Measurements from ENCODE around the gene CMSS1.

CMSS1 gene

GRCh38 chr3:100159331-100160153, 341.9 kb downstream of the CMSS1 start:
- no peak for TF ChIP-seq POLR2AphosphoS5 (IDR thresholded peaks at IDR 0.05; ENCODE audit: low read depth, low read length)
- TF ChIP-seq TAF1 (IDR thresholded peaks at IDR 0.05; ENCODE audit: borderline replicate concordance, low read depth, low read length), result no peak
- TF ChIP-seq POLR2A (IDR thresholded peaks at IDR 0.05; ENCODE audit: low read depth, low read length), result no peak
- DNase-seq (ENCODE audit: insufficient read length) (no peak), FAIRE-seq (no peak)

GRCh38 chr3:100160521-100160920, 342.9 kb downstream of the CMSS1 start:
- no peak for FAIRE-seq
- DNase-seq (ENCODE audit: insufficient read length), result no peak
- no peak for TF ChIP-seq POLR2AphosphoS5 (IDR thresholded peaks at IDR 0.05; ENCODE audit: low read depth, low read length)
- no peak for TF ChIP-seq POLR2A (IDR thresholded peaks at IDR 0.05; ENCODE audit: low read depth, low read length)
- TF ChIP-seq TAF1 (IDR thresholded peaks at IDR 0.05; ENCODE audit: borderline replicate concordance, low read depth, low read length), result no peak

GRCh38 chr3:100163787-100164186, 346.1 kb downstream of the CMSS1 start:
- no peak for TF ChIP-seq TAF1 (IDR thresholded peaks at IDR 0.05; ENCODE audit: borderline replicate concordance, low read depth, low read length)
- TF ChIP-seq POLR2AphosphoS5 (IDR thresholded peaks at IDR 0.05; ENCODE audit: low read depth, low read length), result no peak
- no peak for TF ChIP-seq POLR2A (IDR thresholded peaks at IDR 0.05; ENCODE audit: low read depth, low read length)
- FAIRE-seq, result no peak
- DNase-seq (ENCODE audit: insufficient read length), result no peak

- FAIRE-seq, result no peak
- DNase-seq (ENCODE audit: insufficient read length), result no peak
- TF ChIP-seq POLR2A (IDR thresholded peaks at IDR 0.05; ENCODE audit: low read depth, low read length) (no peak), TAF1 (IDR thresholded peaks at IDR 0.05; ENCODE audit: borderline replicate concordance, low read depth, low read length) (no peak), POLR2AphosphoS5 (IDR thresholded peaks at IDR 0.05; ENCODE audit: low read depth, low read length) (no peak)
These were observed 347.1 kb downstream of the CMSS1 start for GRCh38 chr3:100164743-100165142.

DNA sequence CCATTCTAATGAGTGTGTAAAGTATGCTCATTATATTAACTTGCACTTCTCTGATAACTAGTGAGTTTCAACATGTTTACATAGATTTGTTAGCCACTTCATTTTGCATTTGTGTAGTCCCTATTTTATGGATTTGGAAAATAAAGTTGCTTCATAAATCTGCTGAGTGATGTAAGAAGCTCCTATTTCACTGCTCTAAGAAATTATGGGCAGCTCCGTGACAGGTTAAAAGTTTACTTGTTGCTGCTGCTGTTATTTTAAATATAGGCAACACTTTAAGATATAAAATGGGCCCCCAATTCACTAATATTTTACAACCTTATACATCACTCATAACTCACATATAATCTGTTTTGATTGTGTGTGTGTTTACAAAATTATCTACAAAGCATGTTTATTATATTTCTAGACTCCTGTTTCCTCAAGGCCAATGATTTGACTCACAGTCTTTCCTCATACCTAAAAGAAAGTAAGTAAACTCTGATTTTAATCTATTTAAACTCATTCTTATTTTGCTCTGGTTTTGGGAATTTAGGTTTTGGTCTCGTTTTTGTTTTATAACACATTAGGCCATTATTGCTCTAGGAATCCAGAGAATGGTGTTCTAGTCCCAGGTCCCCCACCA, 348.4 kb downstream of the CMSS1 start:
- TF ChIP-seq POLR2AphosphoS5 (IDR thresholded peaks at IDR 0.05; ENCODE audit: low read depth, low read length) (no peak), POLR2A (IDR thresholded peaks at IDR 0.05; ENCODE audit: low read depth, low read length) (no peak), TAF1 (IDR thresholded peaks at IDR 0.05; ENCODE audit: borderline replicate concordance, low read depth, low read length) (no peak)
- FAIRE-seq (no peak), DNase-seq (ENCODE audit: insufficient read length) (no peak)

DNA sequence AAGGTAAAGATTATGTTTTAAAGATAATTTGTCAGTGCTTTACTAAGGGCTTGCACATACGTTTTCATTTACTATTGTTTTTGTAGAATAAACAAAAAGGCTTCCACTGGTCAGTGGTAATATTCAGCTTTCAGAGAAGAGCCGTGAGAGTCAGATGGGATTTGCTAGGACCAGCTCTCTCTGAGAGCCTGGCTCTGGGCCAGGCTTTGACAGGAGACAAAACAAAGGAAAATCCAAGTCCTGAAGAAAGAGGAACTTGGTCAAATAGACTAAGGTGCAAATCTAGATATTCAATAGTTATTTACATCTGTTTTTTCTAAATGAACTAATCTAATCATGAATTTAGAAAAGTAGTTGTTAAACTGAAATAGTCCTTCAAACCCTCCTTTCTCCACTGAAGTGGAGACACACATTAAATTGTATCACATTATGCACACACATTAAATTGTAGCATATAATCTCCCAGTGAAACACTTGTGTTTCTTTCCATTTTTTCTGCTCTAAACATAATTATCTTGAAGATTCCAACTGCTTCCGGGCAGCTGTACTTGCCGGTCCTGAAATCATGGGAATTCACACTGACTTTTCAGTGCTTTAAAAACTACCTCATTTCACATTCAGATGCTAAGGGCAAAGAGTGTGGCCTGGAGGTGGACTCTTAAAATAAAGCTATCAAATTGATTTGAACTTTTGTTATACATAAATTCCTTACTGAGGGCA, 351.7 kb downstream of the CMSS1 start:
- no peak for FAIRE-seq
- DNase-seq (ENCODE audit: insufficient read length), result no peak

GRCh38 chr3:100170486-100170885, 352.8 kb downstream of the CMSS1 start:
- FAIRE-seq (no peak), DNase-seq (ENCODE audit: insufficient read length) (no peak)
- TF ChIP-seq POLR2A (IDR thresholded peaks at IDR 0.05; ENCODE audit: low read depth, low read length) (no peak), TAF1 (IDR thresholded peaks at IDR 0.05; ENCODE audit: borderline replicate concordance, low read depth, low read length) (no peak), POLR2AphosphoS5 (IDR thresholded peaks at IDR 0.05; ENCODE audit: low read depth, low read length) (no peak)

More for the DNA sequence above, 351.7 kb downstream of the CMSS1 start:
- no peak for TF ChIP-seq POLR2A (IDR thresholded peaks at IDR 0.05; ENCODE audit: low read depth, low read length)
- TF ChIP-seq POLR2AphosphoS5 (IDR thresholded peaks at IDR 0.05; ENCODE audit: low read depth, low read length), result no peak
- TF ChIP-seq TAF1 (IDR thresholded peaks at IDR 0.05; ENCODE audit: borderline replicate concordance, low read depth, low read length), result no peak

- DNase-seq (ENCODE audit: insufficient read length), result no peak
- TF ChIP-seq POLR2AphosphoS5 (IDR thresholded peaks at IDR 0.05; ENCODE audit: low read depth, low read length) (no peak), TAF1 (IDR thresholded peaks at IDR 0.05; ENCODE audit: borderline replicate concordance, low read depth, low read length) (no peak)
- FAIRE-seq, result no peak
These were observed 353.7 kb downstream of the CMSS1 start for GRCh38 chr3:100171211-100171914.

DNA sequence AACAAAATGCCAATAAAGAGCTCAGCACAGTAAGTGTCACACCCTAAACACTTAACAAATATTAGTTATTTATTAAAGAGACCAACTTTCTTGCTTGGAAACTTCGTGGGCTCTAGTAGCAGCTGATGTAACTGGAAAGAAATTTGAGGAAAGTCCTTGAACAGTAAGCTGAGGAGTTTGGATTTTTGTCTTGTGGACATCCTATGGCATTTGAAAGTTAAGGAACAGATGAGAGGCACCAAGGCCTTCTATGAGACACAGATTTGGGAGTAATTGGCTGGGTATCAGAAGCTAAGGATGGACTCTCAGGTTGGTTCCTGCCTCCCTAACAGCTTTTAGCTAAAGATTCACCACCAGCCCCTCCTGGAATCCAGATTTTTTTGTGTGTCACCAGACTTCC, 356.3 kb downstream of the CMSS1 start:
- DNase-seq (ENCODE audit: insufficient read length) (no peak), FAIRE-seq (no peak)
- no peak for TF ChIP-seq POLR2A (IDR thresholded peaks at IDR 0.05; ENCODE audit: low read depth, low read length)
- TF ChIP-seq TAF1 (IDR thresholded peaks at IDR 0.05; ENCODE audit: borderline replicate concordance, low read depth, low read length), result no peak
- TF ChIP-seq POLR2AphosphoS5 (IDR thresholded peaks at IDR 0.05; ENCODE audit: low read depth, low read length), result no peak

DNA sequence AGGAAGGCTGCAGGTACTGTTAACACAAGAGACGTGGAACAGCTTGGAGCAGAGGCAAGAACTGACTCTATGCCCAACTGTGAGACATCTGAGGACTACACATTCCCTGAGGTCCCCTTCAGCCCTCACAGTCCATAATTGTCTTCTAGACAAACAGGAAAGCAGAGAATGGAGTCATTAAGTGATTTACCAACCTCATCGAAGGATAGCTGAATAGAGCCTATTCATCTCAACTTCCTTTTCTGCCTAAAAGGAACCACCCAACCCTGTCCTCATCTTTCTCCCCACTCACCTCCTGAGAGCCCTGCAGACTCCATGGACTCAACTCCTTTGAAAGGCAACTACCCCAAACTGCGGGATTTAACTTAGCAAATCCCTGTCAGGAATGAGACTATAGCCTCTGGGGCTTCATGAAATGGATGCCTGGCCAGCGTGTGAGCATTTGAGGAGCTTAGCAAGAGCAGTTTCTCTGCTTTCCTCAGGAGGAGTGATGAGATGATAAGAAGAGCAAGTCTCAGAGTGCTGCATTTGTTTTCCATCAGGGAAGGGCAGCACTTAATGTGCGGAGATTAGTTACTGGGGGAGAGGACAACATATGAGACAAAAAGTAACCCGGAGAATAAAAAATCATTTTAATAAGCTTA, 358.1 kb downstream of the CMSS1 start:
- TF ChIP-seq POLR2AphosphoS5 (IDR thresholded peaks at IDR 0.05; ENCODE audit: low read depth, low read length) (no peak), POLR2A (IDR thresholded peaks at IDR 0.05; ENCODE audit: low read depth, low read length) (no peak), TAF1 (IDR thresholded peaks at IDR 0.05; ENCODE audit: borderline replicate concordance, low read depth, low read length) (no peak)
- no peak for FAIRE-seq
- no peak for DNase-seq (ENCODE audit: insufficient read length)
